ENCODE results near the gene C12orf57.
A peak's percentile ranks its signal among the peaks of the same experiment; 100 is the strongest.

The C12orf57 gene
- long read RNA-seq, transcript C12orf57-201 (3 exons, 560 nt) = major isoform, 23 of 30 reads
- long read RNA-seq, partial matches to known transcripts = 3 of 30 reads
- long read RNA-seq, other reads (novel, unspliced or antisense) = 1 of 30 reads

- H3K27me3 ChIP-seq (ENCODE audit: insufficient read depth, poor library complexity, severe bottlenecking) = no peaks in the 10 kb centered on the region
- TF ChIP-seq CTCF (IDR thresholded peaks at IDR 0.05; ENCODE audit: insufficient read depth, low read length) (no peak), GABPA (IDR thresholded peaks at IDR 0.05; ENCODE audit: low read depth) (peak; percentile 68), POLR2AphosphoS5 (IDR thresholded peaks at IDR 0.05; ENCODE audit: low read depth) (peak; percentile 99), REST (IDR thresholded peaks at IDR 0.05; ENCODE audit: insufficient replicate concordance, low read depth) (no peak)
- H3K27ac ChIP-seq (replicated peaks) = peak within 1 kb of the TSS; percentile 98
- H3K4me3 ChIP-seq (replicated peaks; ENCODE audit: insufficient read depth, low read length) = peak within 1 kb of the TSS; percentile 54
- peak; percentile 84 to 88 for DNase-seq (ENCODE audit: low read depth in 1 of 2, low spot score in 1 of 2)
Observed at GRCh38 chr12:6943722-6944380, at the start of gene C12orf57, which contains the start of gene RNU7-1. TSS of gene C12orf57 (plus strand) at chr12:6944022. CDS start at chr12:6944122, 100 bp downstream. TSS of gene RNU7-1 (plus strand) at chr12:6943816.

- peak overlapping the region; percentile 55 for H3K27ac ChIP-seq (replicated peaks)
- TF ChIP-seq SPI1 (IDR thresholded peaks at IDR 0.05; ENCODE audit: borderline replicate concordance, low read depth) (no peak; the same call in 1 of the 2 replicates), CTCF (IDR thresholded peaks at IDR 0.05; ENCODE audit: insufficient read depth, low read length) (no peak), GABPA (IDR thresholded peaks at IDR 0.05; ENCODE audit: low read depth) (no peak), POLR2AphosphoS5 (IDR thresholded peaks at IDR 0.05; ENCODE audit: low read depth) (no peak), REST (IDR thresholded peaks at IDR 0.05; ENCODE audit: insufficient replicate concordance, low read depth) (no peak)
Observed at GRCh38 chr12:6894321-6894720, 49.5 kb upstream of the C12orf57 start.

GRCh38 chr12:6896846-6897435 lies 46.9 kb upstream of the C12orf57 start:
- no peak for TF ChIP-seq SPI1 (IDR thresholded peaks at IDR 0.05; ENCODE audit: borderline replicate concordance, low read depth)
- no peak for TF ChIP-seq CTCF (IDR thresholded peaks at IDR 0.05; ENCODE audit: insufficient read depth, low read length)
- TF ChIP-seq REST (IDR thresholded peaks at IDR 0.05; ENCODE audit: insufficient replicate concordance, low read depth) = no peak
- TF ChIP-seq POLR2AphosphoS5 (IDR thresholded peaks at IDR 0.05; ENCODE audit: low read depth) = no peak
- no peak for TF ChIP-seq GABPA (IDR thresholded peaks at IDR 0.05; ENCODE audit: low read depth)
- no peak overlapping the region for H3K4me3 ChIP-seq (replicated peaks; ENCODE audit: insufficient read depth, low read length)
- H3K27me3 ChIP-seq (ENCODE audit: insufficient read depth, poor library complexity, severe bottlenecking) = no peaks in the 10 kb centered on the region
- no peak for DNase-seq (ENCODE audit: low read depth in 1 of 2, low spot score in 1 of 2)
- no peak overlapping the region for H3K27ac ChIP-seq (replicated peaks)

More at GRCh38 chr12:6894321-6894720, 49.5 kb upstream of the C12orf57 start:
- Histone ChIP-seq H3K4me3 (replicated peaks; ENCODE audit: insufficient read depth, low read length) (no peak overlapping the region), H3K27me3 (ENCODE audit: insufficient read depth, poor library complexity, severe bottlenecking) (no peaks in the 10 kb centered on the region)
- DNase-seq (ENCODE audit: low read depth in 1 of 2, low spot score in 1 of 2) = peak in 1 of 2 experiments; percentile 66
